Measurements from ENCODE around the gene VAV3.
"Not testable (repeated sequence)": the region's sequence is repeated elsewhere in the genome, so short reads cannot be mapped to it uniquely, and the experiment has no call there.

The VAV3 gene

GRCh38 chr1:107894605-107895004, 70.4 kb downstream of the VAV3 start:
- no peak for DNase-seq (ENCODE audit: low read depth in 2 of 2, low spot score in 1 of 2)

GRCh38 chr1:107893350-107893749, 71.6 kb downstream of the VAV3 start:
- not testable (repeated sequence) for DNase-seq (ENCODE audit: low read depth in 2 of 2, low spot score in 1 of 2)

GRCh38 chr1:107889524-107889923, 75.5 kb downstream of the VAV3 start:
- no peak for DNase-seq (ENCODE audit: low read depth in 2 of 2, low spot score in 1 of 2)

GRCh38 chr1:107883562-107883961, 81.4 kb downstream of the VAV3 start:
- DNase-seq (ENCODE audit: low read depth in 2 of 2, low spot score in 1 of 2) = no peak

- no peak for DNase-seq (ENCODE audit: low read depth in 2 of 2, low spot score in 1 of 2)
Measured at GRCh38 chr1:107879927-107880326, 85.1 kb downstream of the VAV3 start.

GRCh38 chr1:107879346-107879745, 85.6 kb downstream of the VAV3 start:
- DNase-seq (ENCODE audit: low read depth in 2 of 2, low spot score in 1 of 2) = no peak

GRCh38 chr1:107877745-107878144, 87.2 kb downstream of the VAV3 start:
- DNase-seq (ENCODE audit: low read depth in 2 of 2, low spot score in 1 of 2) = no peak

GRCh38 chr1:107877092-107877491, 87.9 kb downstream of the VAV3 start:
- no peak for DNase-seq (ENCODE audit: low read depth in 2 of 2, low spot score in 1 of 2)

- no peak for DNase-seq (ENCODE audit: low read depth in 2 of 2, low spot score in 1 of 2)
Measured at GRCh38 chr1:107875689-107876088, 89.3 kb downstream of the VAV3 start.

- no peak for DNase-seq (ENCODE audit: low read depth in 2 of 2, low spot score in 1 of 2)
Measured at GRCh38 chr1:107874221-107874620, 90.8 kb downstream of the VAV3 start.

GRCh38 chr1:107871687-107872395, 93.1 kb downstream of the VAV3 start:
- no peak for DNase-seq (ENCODE audit: low read depth in 2 of 2, low spot score in 1 of 2)

- DNase-seq (ENCODE audit: low read depth in 2 of 2, low spot score in 1 of 2) = no peak
Measured at GRCh38 chr1:107871259-107871658, 93.7 kb downstream of the VAV3 start.

GRCh38 chr1:107870696-107871095, 94.3 kb downstream of the VAV3 start:
- no peak for DNase-seq (ENCODE audit: low read depth in 2 of 2, low spot score in 1 of 2)

- no peak for DNase-seq (ENCODE audit: low read depth in 2 of 2, low spot score in 1 of 2)
Measured at GRCh38 chr1:107867897-107868296, 97.1 kb downstream of the VAV3 start.

GRCh38 chr1:107867422-107867821, 97.6 kb downstream of the VAV3 start:
- DNase-seq (ENCODE audit: low read depth in 2 of 2, low spot score in 1 of 2) = no peak

GRCh38 chr1:107866870-107867269, 98.1 kb downstream of the VAV3 start:
- DNase-seq (ENCODE audit: low read depth in 2 of 2, low spot score in 1 of 2) = no peak

- DNase-seq (ENCODE audit: low read depth in 2 of 2, low spot score in 1 of 2) = no peak
Measured at GRCh38 chr1:107865627-107866026, 99.4 kb downstream of the VAV3 start.

- DNase-seq (ENCODE audit: low read depth in 2 of 2, low spot score in 1 of 2) = no peak
Measured at GRCh38 chr1:107863342-107863741, 101.6 kb downstream of the VAV3 start.

GRCh38 chr1:107862064-107862463, 102.9 kb downstream of the VAV3 start:
- no peak for DNase-seq (ENCODE audit: low read depth in 2 of 2, low spot score in 1 of 2)

GRCh38 chr1:107858323-107858722, 106.7 kb downstream of the VAV3 start:
- no peak for DNase-seq (ENCODE audit: low read depth in 2 of 2, low spot score in 1 of 2)

GRCh38 chr1:107851418-107851817, 113.6 kb downstream of the VAV3 start:
- DNase-seq (ENCODE audit: low read depth in 2 of 2, low spot score in 1 of 2) = no peak

- DNase-seq (ENCODE audit: low read depth in 2 of 2, low spot score in 1 of 2) = not testable (repeated sequence)
Measured at GRCh38 chr1:107844541-107845194, 120.3 kb downstream of the VAV3 start.

- DNase-seq (ENCODE audit: low read depth in 2 of 2, low spot score in 1 of 2) = no peak
Measured at GRCh38 chr1:107843989-107844388, 121.0 kb downstream of the VAV3 start.
